GM19238 (cell line): ENCODE results near the gene MGAT5.

Source experiments
- DNase-seq: peaks from one replicate; pipeline ENCODE4 v3.0.0; 2011; ENCODE audit warnings: low spot score; ENCODE audit not compliant: insufficient read length

Gene MGAT5

DNA sequence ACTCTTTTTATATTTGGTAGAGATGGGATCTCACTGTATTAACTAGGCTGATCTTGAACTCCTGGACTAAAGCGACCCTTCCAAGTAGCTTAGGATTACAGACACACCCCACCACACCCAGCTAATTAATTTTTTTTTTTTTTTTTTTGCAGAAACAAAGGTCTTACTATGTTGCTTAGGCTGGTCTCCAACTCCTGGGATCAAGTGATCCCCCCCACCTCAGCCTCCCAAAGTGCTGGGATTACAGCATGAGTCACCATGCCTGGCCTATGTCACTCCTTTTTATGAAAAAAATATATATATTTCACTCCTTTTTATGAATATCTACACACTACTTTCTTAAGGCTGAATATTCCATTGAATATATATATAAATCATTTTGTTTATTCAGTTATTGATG, 162.8 kb downstream of the MGAT5 start:
- DNase-seq, result no peak

DNA sequence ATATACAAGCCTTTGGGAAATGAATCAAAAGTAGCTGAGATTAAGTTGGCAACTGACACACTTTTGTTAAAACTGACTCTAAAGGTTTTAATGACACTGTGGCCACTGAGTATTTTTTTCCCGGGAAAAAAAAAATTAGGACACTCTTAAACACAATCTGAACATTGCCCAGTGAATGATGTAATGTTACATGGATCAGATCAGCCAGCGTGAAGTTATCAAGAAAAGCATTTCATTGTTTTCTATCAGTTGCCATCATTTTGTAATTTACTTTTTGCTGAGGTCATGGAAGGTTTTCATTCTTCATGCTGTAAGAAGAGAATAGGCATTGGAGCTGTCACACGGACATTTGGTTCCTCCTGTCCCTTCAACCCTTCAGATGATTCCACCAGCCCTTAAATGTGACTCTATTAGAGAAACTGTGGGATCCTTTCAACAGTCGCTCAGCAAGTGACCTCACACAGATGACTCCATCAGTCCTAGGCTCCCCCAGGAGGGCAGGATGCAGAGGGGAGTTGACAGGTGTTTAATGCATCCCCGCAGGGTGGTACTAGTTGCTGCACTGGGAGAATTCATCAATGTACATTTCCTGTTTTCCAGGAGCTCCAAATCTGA, 164.2 kb downstream of the MGAT5 start:
- DNase-seq, result no peak

DNA sequence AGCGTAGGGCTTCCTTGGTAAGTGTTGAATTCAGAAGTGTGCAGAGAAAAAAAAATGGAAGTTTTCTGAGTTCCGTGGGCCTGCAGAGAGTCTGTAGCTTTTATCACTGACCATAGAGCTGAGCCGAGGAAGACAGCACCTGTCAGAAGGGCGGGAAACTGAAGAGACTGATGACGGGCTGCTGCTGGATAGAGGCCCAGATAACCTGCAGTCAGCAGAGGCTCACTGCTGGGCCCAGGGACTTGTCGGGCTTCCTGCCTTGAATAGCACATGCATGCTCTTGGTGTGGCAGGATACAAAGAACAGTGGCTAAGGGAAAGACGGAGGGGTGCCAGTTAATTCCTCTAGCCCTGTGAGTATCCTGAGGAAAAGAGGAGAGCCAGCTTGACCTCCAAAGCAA, 166.4 kb downstream of the MGAT5 start:
- DNase-seq, result no peak

DNA sequence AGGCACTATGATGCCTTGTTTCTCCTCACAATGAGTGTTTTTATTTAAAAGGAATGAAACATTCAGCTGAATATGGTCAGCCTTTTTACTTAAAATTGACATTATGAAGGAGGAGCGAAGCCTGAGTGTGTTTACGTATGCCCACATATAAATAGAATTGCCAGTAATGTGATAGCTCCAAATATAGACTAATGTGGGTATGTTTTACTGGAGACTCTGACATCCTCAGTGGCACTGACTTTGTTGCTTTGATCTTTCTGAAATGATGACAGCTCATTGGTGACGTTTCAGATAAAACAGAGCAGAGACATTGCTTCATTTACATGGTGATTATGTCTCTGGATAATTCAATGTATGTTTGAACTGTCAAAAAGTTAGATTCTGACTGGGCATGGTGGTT, 167.0 kb downstream of the MGAT5 start:
- DNase-seq, result no peak

DNA sequence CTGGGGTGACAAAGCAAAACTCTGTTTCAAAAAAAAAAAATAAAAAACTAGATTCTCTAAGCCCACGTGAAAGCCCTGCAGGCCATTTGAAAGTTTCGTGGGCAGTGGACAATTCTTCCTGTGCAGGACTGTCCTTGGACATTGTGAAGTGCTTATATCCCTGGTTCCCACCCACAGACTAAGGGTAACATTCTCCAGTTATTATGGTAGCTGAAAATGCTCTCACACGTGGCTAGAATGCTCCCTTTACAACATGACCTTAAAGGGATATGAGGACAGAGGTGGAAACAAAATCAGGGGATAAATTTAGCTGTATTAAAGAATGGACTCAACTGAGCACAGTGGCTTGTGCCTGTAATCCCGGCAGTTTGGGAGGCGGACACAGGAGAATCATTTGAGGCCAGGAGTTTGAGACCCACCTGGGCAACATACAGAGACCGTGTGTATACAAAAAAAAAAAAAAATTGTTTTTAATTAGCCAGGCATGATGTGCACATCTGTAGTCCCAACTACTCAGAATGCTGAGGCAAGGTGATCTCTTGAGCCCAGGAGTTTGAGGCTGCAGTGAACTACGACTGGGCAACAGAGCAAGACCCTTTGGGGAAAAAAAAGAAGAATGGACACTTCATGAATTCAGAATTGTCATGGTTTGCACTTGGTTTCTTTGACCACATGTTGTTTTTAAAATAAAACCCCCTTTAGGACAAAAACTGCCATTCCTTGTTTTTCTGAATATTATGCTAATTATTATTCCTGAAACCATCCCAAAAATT, 167.9 kb downstream of the MGAT5 start:
- no peak for DNase-seq

DNA sequence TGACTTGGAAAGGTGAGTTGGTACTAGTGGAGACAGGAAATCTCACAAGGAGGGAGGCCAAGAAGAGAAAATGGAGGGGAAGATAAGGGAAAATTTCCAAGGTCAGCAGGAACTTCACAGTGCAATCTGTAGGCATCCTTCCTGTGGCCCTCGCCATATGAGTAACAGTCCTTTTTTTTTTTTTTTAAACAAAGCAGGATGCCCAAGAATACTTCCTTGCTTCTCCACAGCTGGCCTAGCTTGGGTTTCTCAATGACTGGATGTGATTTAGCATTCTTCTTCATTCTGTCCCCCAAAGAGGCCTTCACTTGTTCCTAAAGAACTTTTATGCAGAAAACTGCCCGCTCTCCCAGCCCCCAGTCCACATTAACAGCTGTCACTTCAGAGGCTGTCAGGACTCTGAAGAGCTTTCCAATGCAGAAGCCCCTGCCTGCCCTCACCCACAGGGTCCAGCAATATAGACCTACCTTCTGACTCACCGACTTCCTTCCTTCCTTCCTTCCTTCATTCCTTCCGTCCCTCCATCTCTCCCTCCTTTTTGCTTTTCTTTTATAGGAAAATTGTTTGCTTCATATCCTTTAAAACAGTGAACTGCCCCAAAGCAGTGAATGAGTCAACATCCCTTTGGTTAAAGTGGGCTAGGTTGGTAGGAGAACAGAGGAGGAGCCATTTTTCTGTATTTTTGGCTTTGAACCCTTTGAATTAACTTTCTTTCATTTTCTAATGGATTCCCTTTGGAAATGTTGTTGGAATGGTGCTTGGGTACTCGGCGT, 172.0 kb downstream of the MGAT5 start:
- no peak for DNase-seq

DNA sequence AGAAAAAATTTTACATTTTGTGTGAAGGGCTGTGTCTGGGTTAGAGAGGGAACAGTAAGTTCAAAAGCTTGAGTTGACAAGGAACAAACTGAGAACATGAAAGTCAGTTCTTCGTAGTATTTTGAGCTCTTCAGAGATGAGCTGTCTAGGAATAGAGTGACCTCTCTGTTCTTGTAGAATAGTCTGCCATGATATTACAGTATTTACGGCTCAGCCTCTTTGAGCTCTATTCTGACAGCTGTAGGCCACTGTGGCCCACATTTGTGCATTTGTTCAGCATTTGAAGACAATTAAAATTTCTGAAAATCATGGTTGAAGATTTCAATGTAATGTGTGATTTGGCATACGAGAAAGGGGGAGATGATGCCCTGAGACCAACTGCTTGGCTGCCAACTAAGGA, 172.8 kb downstream of the MGAT5 start:
- no peak for DNase-seq

DNA sequence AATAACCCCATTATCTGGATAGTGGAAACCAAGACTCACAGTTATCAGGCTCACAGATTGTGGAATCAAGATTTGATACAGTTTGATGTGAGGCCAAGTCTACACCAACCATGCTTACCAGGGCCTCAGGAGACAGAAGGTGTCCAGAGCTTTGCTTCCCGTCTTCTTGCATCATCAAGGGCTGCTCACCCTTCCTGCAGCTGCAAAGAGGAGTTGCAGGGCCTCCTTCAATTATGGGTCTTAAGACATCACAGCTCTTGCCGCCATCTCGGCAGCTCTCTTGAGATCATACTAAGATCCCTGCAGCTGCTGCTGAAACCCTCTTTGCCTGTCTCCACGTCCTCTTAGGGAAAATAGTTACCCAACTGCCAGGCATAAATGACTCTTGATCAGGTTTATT, 176.0 kb downstream of the MGAT5 start:
- DNase-seq, result no peak

DNA sequence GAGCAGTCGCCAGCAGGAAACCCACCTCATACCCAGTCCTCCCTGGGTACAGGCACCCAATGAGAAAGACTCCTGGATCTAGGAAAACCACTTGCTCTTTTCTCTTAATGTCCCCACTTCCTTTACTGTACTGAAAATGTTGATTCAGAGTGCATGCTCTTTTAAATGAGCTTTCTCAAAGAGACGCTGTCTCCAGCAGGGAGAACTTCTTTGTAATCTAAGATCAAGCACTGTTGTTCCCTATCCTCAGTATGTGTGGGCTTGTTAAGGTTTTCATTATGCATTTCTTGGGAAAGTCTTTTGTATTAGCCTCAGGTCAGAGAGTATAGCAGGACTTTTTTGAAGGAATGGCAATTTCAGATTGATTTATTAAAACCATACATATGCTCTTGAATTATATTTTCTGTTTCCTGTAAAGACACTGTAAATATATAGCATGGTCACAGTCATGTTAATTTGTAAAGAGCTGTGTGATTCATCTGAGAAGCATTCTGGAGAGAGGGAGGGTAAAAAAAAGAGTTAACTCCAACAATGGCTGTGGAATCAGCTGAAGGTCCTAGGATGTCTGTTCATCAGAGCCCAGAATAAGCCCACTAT, 178.1 kb downstream of the MGAT5 start:
- DNase-seq, result no peak

DNA sequence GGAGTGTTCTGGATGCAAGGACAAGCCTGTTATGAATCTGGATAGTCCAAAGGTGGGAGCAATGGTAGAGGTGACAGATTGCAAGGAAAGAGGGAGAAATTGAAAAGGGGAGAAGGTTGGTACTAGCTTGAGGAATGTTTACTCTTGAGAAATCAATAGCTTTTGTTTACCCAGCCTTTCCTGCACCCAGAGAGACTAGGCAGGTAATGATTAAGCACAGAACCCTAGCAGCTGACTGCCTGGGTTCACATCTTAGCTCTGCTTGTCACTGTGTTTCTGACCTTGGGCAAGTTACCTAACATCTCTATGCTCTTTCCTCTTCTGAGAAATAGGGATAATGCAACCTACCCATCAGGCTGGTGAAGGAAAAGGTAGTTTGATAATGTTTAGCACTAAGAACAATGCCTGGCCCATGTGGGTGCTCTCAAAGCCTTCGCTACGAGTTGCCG, 178.6 kb downstream of the MGAT5 start:
- DNase-seq, result no peak

DNA sequence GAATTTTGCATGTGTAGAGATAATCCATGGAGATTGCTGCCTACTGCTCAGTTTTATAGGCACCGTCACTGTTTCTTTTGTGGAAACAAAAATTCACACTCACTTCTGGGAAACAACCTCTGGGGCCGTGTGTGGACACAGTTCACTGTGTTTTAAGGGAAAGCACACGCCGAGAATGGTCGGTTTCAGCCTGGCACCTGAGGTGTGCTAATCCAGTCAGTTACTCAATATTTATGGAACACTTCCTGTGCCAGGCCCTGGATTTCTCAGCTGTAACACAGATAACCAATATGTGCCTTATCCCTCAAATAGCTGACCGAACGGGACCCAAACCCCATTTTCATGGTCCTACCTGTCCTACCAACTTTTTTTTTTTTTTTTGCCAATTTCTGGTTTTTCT, 179.6 kb downstream of the MGAT5 start:
- DNase-seq, result no peak

DNA sequence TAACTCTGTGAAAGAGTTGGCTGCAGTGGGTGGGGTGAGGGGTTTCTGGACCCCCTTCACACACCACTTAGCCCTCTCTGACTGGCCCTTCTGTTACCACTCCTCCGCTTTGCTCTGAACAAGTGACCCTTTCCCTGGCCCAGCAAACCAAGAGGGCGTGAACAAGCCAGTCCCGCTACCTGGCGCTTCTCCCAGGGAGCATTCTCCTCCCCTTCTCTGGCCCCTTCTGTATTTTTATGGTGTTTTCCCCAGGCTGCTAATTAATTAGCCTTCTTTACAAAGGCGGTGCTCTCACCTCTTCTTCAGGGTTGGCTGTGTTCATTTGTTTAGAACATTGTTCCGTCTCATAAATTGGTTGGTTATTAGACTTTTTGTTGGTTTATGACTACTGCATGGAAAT, 180.1 kb downstream of the MGAT5 start:
- DNase-seq, result no peak

DNA sequence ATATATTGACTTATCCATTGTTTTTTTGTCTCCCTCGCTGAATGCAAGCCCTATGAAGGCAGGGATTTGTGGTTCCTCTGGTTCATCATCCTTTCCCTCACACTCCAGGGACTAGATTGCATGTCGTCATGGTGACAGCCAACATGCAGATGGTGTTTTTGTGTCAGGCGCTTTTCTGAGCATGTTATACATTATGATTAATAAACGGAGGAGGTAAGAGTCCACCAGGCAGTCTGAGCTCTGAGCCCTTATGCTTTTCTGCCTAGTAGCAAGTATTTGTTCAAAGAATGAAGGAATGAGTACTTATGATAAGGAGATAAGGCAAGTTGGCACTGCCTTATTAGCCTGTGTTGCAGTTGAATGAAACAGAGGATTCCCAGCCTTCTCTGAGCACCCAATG, 181.6 kb downstream of the MGAT5 start:
- DNase-seq, result no peak

DNA sequence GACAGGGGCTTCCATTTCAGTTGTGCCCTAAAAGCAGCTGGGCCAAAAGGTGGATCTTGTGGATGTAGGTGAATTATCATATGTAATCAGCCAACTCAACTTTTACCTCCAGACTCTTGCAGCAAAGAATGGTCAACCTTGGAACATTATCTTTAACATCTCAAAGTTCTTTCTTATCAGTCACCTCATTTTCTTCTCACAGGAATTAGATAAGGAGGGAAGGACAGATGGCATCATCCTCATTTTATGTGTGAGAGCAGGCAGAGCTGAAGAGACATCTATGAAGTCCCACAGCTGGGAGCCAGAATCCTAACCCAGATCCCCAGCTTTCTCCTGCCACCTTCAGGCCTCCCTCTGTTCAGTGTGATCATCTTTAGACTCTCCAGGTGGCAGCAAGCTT, 182.1 kb downstream of the MGAT5 start:
- no peak for DNase-seq

DNA sequence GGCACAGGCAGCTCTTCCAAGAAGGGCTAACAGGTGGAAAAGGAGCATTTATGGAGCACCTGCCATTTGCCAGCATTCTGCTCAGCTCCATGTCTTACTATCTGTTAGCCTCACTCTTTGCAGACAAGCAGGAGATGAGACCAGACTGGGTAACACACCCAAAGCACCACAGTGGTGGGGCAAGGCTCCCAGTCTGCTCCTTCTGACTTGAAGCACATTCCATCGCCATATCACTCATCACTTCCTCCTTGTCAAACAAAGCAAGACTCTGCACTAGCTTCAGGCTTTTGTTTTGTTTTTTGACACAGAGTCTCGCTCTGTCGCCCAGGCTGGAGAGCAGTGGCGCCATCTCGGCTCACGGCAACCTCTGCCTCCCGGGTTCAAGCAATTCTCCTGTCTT, 182.8 kb downstream of the MGAT5 start:
- DNase-seq, result no peak

DNA sequence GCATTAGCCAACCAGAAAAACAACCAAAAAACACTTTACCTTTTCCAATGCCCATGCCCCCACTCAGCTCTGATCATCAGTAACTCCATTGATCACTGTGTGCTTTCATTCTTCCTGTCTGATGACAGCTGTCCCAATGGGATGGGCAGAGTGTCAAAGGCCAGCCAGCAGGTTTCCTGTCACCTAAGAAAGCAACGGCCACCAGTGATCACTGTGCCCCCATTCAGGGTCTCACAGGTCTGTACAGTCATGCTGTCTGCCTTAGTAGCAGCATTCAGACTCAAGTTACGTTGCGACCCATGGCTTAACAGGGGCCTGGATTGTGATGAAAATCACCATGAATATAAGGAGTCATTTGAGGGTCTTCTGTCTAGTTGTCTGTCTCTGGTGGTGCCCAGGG, 184.5 kb downstream of the MGAT5 start:
- no peak for DNase-seq

DNA sequence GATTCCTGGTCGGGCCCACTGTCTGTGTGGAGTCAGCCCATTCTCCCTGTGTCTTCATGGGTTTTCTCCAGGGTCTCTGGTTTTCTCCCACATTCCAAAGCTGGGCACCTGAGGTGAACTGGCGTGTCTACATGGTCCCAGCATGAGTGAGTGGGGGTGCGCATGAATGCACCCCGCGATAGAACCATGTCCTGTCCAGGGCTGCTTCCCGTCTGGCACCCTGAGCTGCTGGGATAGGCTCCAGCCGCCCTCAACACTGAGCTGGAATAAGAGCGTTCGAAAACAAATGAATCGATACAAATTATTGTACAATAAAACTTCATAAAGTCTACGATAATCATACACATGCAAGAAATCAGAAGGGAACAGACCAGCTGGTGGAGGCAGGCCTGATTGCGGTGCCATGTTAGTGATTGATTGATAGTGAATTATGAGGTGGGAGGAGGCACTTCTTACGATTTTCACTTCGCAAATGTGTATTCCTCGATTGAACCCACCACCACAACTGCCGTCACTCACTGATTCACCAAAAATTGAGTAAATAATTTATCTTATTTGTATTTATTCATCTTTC, 186.6 kb downstream of the MGAT5 start:
- DNase-seq, result no peak

DNA sequence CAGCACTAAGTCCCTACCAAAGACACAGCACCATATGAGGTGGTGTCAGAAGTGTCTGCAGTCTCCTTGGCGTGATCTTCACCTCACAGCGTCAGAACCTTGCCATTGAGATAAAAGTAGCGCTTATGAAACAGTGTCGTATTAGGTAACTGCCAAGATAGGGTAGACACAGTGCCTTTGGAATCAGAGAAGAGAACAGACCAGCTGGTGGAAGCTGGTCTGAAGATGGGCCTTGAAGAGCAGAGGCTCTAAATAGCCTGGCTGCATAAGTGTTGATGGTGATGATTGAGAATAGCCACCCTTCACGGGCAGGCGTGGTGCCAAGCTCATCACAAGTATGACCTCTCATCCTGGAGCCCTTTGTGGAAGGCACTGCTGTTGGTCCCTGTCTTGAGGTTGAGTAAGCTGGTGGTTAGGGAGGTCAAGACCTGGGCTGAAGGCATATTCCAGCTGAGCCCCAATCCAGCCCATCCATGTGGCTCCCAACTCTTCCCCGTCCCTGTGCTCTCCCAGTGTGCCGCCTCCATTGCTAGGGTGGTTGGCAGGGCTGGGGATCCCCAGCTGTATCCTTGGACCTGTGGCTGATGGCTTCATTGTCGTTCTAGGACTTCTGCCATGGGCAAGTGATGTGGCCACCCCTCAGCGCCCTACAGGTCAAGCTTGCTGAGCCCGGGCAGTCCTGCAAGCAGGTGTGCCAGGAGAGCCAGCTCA, 187.4 kb downstream of the MGAT5 start:
- no peak for DNase-seq

DNA sequence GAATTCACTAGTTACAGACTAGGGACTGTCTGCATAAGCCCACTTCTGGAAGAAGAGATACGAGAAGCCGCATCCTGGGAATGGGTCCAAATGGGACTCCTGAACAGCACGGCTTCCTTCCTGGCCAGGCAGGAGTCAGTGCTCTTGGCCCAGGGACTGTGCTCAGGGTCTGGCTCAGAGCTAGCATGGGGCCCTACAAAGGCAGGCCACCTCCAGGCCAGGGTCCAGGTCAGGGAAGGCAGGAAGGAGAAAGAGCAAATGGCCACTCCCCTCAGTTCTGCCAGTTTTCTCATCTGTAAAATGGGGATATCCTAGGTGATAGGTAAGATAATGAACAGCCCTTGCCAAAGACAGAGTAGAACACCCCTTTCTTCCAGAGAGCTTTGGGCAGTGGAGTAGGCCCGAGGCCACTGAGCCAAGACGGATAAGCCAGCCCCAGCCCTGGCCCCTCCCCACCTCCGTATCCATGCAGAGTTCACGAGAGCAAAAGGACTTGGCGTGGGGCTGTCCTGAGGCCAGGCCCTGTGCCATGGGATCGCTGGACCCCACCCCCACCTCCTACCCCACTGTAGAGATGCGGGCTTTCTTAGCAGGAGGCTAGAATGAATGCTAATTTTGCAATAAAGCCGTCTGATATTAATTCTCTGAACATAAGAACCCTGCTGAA, 190.1 kb downstream of the MGAT5 start:
- DNase-seq, result no peak

DNA sequence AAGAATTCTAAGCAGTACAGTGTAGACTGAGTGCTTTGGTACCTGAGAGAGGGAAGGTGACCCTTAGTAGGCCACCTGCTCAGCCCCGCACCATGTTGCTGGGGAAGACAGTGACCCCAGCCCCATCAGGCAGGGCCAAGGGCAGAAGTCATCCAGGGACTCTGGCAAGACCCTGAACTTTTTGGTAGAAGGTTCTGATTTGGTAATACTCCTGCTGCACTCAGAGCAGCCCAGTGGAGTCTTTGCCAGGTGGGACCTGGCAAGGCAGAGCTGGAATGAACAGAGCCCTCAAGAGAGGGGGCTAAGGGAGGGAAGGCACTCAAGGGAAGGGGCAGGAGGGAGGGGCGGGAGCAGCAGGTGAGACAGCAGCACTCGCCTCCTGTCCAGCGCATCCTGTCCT, 191.2 kb downstream of the MGAT5 start:
- DNase-seq, result no peak

DNA sequence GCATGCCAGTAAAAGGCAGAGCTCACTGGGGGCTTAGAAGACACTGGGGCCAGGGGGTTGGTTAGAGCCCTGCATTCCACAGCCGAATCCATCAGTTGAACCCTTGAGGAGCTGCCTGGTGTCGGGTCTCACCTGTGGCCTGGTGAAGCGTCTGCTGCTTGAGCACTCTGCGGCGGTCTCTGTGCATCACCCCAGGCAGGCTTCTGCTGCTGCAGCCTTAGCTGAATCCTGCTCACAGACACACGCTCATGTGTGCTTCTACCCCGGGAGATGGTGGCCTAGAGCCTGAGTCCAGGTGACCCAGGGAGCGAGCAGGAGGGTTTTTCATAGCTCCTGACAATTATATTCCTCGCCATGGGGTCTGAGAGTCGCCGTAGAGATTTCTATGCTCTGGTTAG, 192.1 kb downstream of the MGAT5 start:
- DNase-seq, result no peak
